NCI-H2227 (cell line): ENCODE measurements around the gene ZNF239.
"Not testable (repeated sequence)": the region's sequence is repeated elsewhere in the genome, so short reads cannot be mapped to it uniquely, and the experiment has no call there.

Source experiments
- DNase-seq: peaks from one replicate; lab custom pipeline; 2025; ENCODE audit not compliant: unreplicated experiment; lab: John Stamatoyannopoulos, UW

ZNF239 gene

GRCh38 chr10:43574001-43574892, at the start of gene ZNF239:
ZNF239 (minus strand) TSS chr10:43574616; CDS start chr10:43558079, 16,537 bp downstream.
- peak; percentile 84 for DNase-seq

- no peak for DNase-seq
These were observed 48.9 kb upstream of the ZNF239 start for GRCh38 chr10:43623351-43623750.

- DNase-seq, result no peak
These were observed 47.6 kb upstream of the ZNF239 start for GRCh38 chr10:43622038-43622437.

GRCh38 chr10:43619368-43619767, 45.0 kb upstream of the ZNF239 start:
- no peak for DNase-seq

GRCh38 chr10:43616697-43617370, 42.4 kb upstream of the ZNF239 start:
- no peak for DNase-seq

- DNase-seq, result no peak
These were observed 36.2 kb upstream of the ZNF239 start for GRCh38 chr10:43610636-43611035.

- no peak for DNase-seq
These were observed 32.8 kb upstream of the ZNF239 start for GRCh38 chr10:43607199-43607573.

GRCh38 chr10:43606323-43607198, 32.1 kb upstream of the ZNF239 start, which contains the start of gene ZNF485:
ZNF485 (plus strand) TSS chr10:43606438; CDS start chr10:43607051, 613 bp downstream.
- peak; percentile 78 for DNase-seq

GRCh38 chr10:43605850-43606322, 31.5 kb upstream of the ZNF239 start:
- no peak for DNase-seq

GRCh38 chr10:43601576-43601975, 27.2 kb upstream of the ZNF239 start:
- DNase-seq, result not testable (repeated sequence)

- no peak for DNase-seq
These were observed 24.9 kb upstream of the ZNF239 start for GRCh38 chr10:43599333-43599732.

GRCh38 chr10:43598446-43598845, 24.0 kb upstream of the ZNF239 start:
- DNase-seq, result no peak

- no peak for DNase-seq
These were observed 22.1 kb upstream of the ZNF239 start for GRCh38 chr10:43596546-43596945.

GRCh38 chr10:43595739-43596298, 21.4 kb upstream of the ZNF239 start:
- no peak for DNase-seq

GRCh38 chr10:43594944-43595589, 20.7 kb upstream of the ZNF239 start:
- DNase-seq, result no peak

- DNase-seq, result no peak
These were observed 17.0 kb upstream of the ZNF239 start for GRCh38 chr10:43591303-43591904.

- DNase-seq, result not testable (repeated sequence)
These were observed 12.3 kb upstream of the ZNF239 start for GRCh38 chr10:43586730-43587115.

- no peak for DNase-seq
These were observed 11.7 kb upstream of the ZNF239 start for GRCh38 chr10:43585981-43586729.

GRCh38 chr10:43585046-43585445, 10.6 kb upstream of the ZNF239 start:
- no peak for DNase-seq
